GM23248 (cell line): ENCODE results near the gene MFAP1. TPM values are rescaled to one million over a fixed set of nuclear protein-coding genes. Genes with fewer than 3 reads are reported as not detected.
"Not testable (repeated sequence)": the region's sequence is repeated elsewhere in the genome, so short reads cannot be mapped to it uniquely, and the experiment has no call there.

ENCODE experiments used
- DNase-seq: peaks from one replicate; pipeline ENCODE4 v3.0.0-alpha.2; 2015
- H2AFZ ChIP-seq: fragments of 200-600 bp; sonication (generic); 2 replicates; pipeline ENCODE4 v1.6.1; 2016; ENCODE audit warnings: antibody characterized with exemption
- H3F3A ChIP-seq: fragments of 200-600 bp; sonication (generic); 2 replicates; pipeline ENCODE4 v1.6.1; 2016; ENCODE audit warnings: mild to moderate bottlenecking, antibody characterized with exemption, mixed run types; ENCODE audit not compliant: insufficient read depth
- H3K27ac ChIP-seq: fragments of 200-600 bp; sonication (generic); 2 replicates; pipeline ENCODE4 v1.5.1; 2016; ENCODE audit warnings: mild to moderate bottlenecking
- H3K27me3 ChIP-seq: fragments of 200-600 bp; sonication (generic); replicated peaks from 2 replicates; pipeline ENCODE4 v1.6.1; 2016; ENCODE audit warnings: mild to moderate bottlenecking; ENCODE audit not compliant: insufficient read depth
- H3K36me3 ChIP-seq: fragments of 200-600 bp; sonication (generic); 2 replicates; pipeline ENCODE4 v1.6.1; 2016; ENCODE audit warnings: low read depth, mild to moderate bottlenecking
- H3K4me1 ChIP-seq: fragments of 200-600 bp; sonication (generic); 2 replicates; pipeline ENCODE4 v1.6.1; 2016; ENCODE audit warnings: mild to moderate bottlenecking; ENCODE audit not compliant: insufficient read depth
- H3K4me2 ChIP-seq: fragments of 200-600 bp; sonication (generic); one replicate; pipeline ENCODE4 v1.6.1; 2016; ENCODE audit warnings: mild to moderate bottlenecking; ENCODE audit not compliant: unreplicated experiment
- H3K4me3 ChIP-seq: fragments of 200-600 bp; sonication (generic); 2 replicates; pipeline ENCODE4 v1.5.1; 2016; ENCODE audit warnings: mild to moderate bottlenecking
- H3K79me2 ChIP-seq: fragments of 200-600 bp; sonication (generic); 2 replicates; pipeline ENCODE4 v1.6.1; 2016; ENCODE audit warnings: mild to moderate bottlenecking; ENCODE audit not compliant: insufficient read depth
- H3K9ac ChIP-seq: fragments of 200-600 bp; sonication (generic); 2 replicates; pipeline ENCODE4 v1.6.1; 2016; ENCODE audit warnings: mild to moderate bottlenecking
- H3K9me2 ChIP-seq: fragments of 200-600 bp; sonication (generic); 2 replicates; pipeline ENCODE4 v1.6.1; 2016; ENCODE audit warnings: mixed run types, mild to moderate bottlenecking, moderate library complexity; ENCODE audit not compliant: insufficient read depth
- H3K9me3 ChIP-seq: fragments of 200-600 bp; sonication (generic); one replicate; pipeline ENCODE4 v1.6.1; 2017; ENCODE audit warnings: low read depth
- H4K20me1 ChIP-seq: fragments of 200-600 bp; sonication (generic); 2 replicates; pipeline ENCODE4 v1.6.0; 2016; ENCODE audit not compliant: insufficient read depth
- EZH2 ChIP-seq: fragments of 200-600 bp; sonication (generic); IDR thresholded peaks from 2 replicates; pipeline ENCODE4 v1.6.1; 2018; ENCODE audit warnings: antibody characterized with exemption, mild to moderate bottlenecking; ENCODE audit not compliant: insufficient read depth, poor library complexity, severe bottlenecking
- EZH2phosphoT487 ChIP-seq: fragments of 200-600 bp; sonication (generic); IDR thresholded peaks from 2 replicates; pipeline ENCODE4 v1.6.1; 2018; ENCODE audit warnings: antibody characterized with exemption, moderate library complexity, mild to moderate bottlenecking, low read depth; ENCODE audit not compliant: insufficient read depth
- WGBS, 2 experiments: methylation state at CpG; one replicate each; pipeline ENCODE4 v1.1.6; 2015 to 2017; ENCODE audit warnings: low lambda C conversion rate in 2 of 2, low coverage in 1 of 2; ENCODE audit errors: missing lambda C conversion rate in 2 of 2; 5-methylcytosine and 5-hydroxymethylcytosine counted together
- in situ Hi-C: fragments of 300-500 bp; cut with MboI; formaldehyde crosslinking; loops from 2 replicates; pipeline ENCODE4 v1.15.0; 2020
- polyA plus RNA-seq: library from polyadenylated mRNA; unstranded; fragments of >200 nt; fragmentation: Nextera tagmentation; extraction: Ambion mirVana; gene quantifications from 2 replicates; pipeline ENCODE4 v1.2.1, GENCODE V29; 2016
- total RNA-seq: library from RNA; depleted of rRNA; stranded (reverse); fragments of >200 nt; shearing (Covaris generic); gene quantifications from 2 replicates; pipeline ENCODE4 v1.2.3, GENCODE V29; 2014

The MFAP1 gene
- total and polyA plus RNA-seq, 2 experiments from 2014 or later, result 24.6 to 33.1 TPM

- Histone ChIP-seq H3F3A (no peaks in the 10 kb centered on the region), H4K20me1 (no peaks in the 10 kb centered on the region), H3K9me2 (no peaks in the 10 kb centered on the region), H3K4me2 (no peak overlapping the region), H3K27ac (no peak overlapping the region), H3K27me3 (no peaks in the 10 kb centered on the region), H3K4me3 (no peak overlapping the region), H3K36me3 (no peaks in the 10 kb centered on the region), H3K9me3 (no peaks in the 10 kb centered on the region), H2AFZ (no peak overlapping the region), H3K9ac (no peak overlapping the region), H3K79me2 (no peaks in the 10 kb centered on the region), H3K4me1 (no peaks in the 10 kb centered on the region)
- in situ Hi-C loops, result no loop called here
- WGBS, 2 experiments, result 93 to 94% methylated on average over 2 of the region's 2 CpGs
- no peak for DNase-seq
- TF ChIP-seq EZH2 (no peak), EZH2phosphoT487 (no peak)
Observed at GRCh38 chr15:43868406-43868805, 43.9 kb upstream of the MFAP1 start.

GRCh38 chr15:43867096-43867495, 42.6 kb upstream of the MFAP1 start:
- no peaks in the 10 kb centered on the region for H3K9me3 ChIP-seq
- H3K4me2 ChIP-seq, result no peak overlapping the region
- no peaks in the 10 kb centered on the region for H3F3A ChIP-seq
- TF ChIP-seq EZH2phosphoT487 (no peak), EZH2 (no peak)
- H2AFZ ChIP-seq, result no peak overlapping the region
- H3K4me1 ChIP-seq, result no peaks in the 10 kb centered on the region
- WGBS, 2 experiments, result 92 to 93% methylated on average over 5 of the region's 5 CpGs
- H3K9ac ChIP-seq, result no peak overlapping the region
- no peaks in the 10 kb centered on the region for H3K36me3 ChIP-seq
- in situ Hi-C loops, result no loop called here
- H3K4me3 ChIP-seq, result no peak overlapping the region
- no peak overlapping the region for H3K27ac ChIP-seq
- no peaks in the 10 kb centered on the region for H4K20me1 ChIP-seq
- DNase-seq, result no peak
- H3K9me2 ChIP-seq, result no peaks in the 10 kb centered on the region
- H3K27me3 ChIP-seq, result no peaks in the 10 kb centered on the region
- no peaks in the 10 kb centered on the region for H3K79me2 ChIP-seq

GRCh38 chr15:43866636-43867035, 42.1 kb upstream of the MFAP1 start:
- H3F3A ChIP-seq, H3K36me3 ChIP-seq, H2AFZ ChIP-seq, H3K27me3 ChIP-seq, in situ Hi-C loops, H3K4me3 ChIP-seq, H4K20me1 ChIP-seq, H3K9me3 ChIP-seq, H3K9ac ChIP-seq, H3K4me2 ChIP-seq, H3K27ac ChIP-seq, DNase-seq, H3K79me2 ChIP-seq, H3K4me1 ChIP-seq, H3K9me2 ChIP-seq: not testable (repeated sequence)
- WGBS, 2 experiments, result 94 to 100% methylated on average over 6 to 10 of the region's 10 CpGs

GRCh38 chr15:43859546-43859945, 35.1 kb upstream of the MFAP1 start:
- TF ChIP-seq EZH2 (no peak), EZH2phosphoT487 (no peak)
- no peak overlapping the region for H3K9ac ChIP-seq
- H3K4me3 ChIP-seq, result no peak overlapping the region
- H3F3A ChIP-seq, result no peaks in the 10 kb centered on the region
- H4K20me1 ChIP-seq, result no peaks in the 10 kb centered on the region
- in situ Hi-C loops, result no loop called here
- no peaks in the 10 kb centered on the region for H3K9me3 ChIP-seq
- H3K27me3 ChIP-seq, result no peaks in the 10 kb centered on the region
- H3K9me2 ChIP-seq, result no peaks in the 10 kb centered on the region
- no peak for DNase-seq
- WGBS, 2 experiments, result 74% methylated on average over 4 of the region's 4 CpGs
- no peaks in the 10 kb centered on the region for H3K79me2 ChIP-seq
- H2AFZ ChIP-seq, result no peak overlapping the region
- H3K27ac ChIP-seq, result no peak overlapping the region
- H3K4me2 ChIP-seq, result no peak overlapping the region
- H3K4me1 ChIP-seq, result no peaks in the 10 kb centered on the region
- no peaks in the 10 kb centered on the region for H3K36me3 ChIP-seq

GRCh38 chr15:43854801-43855200, 30.3 kb upstream of the MFAP1 start:
- 95 to 98% methylated on average over 6 of the region's 6 CpGs for WGBS, 2 experiments
- Histone ChIP-seq H3K9ac (no peak overlapping the region), H3K79me2 (no peaks in the 10 kb centered on the region), H3K4me3 (no peak overlapping the region), H3K27me3 (no peaks in the 10 kb centered on the region), H3K9me3 (no peaks in the 10 kb centered on the region), H3K4me2 (no peak overlapping the region), H3F3A (no peaks in the 10 kb centered on the region), H2AFZ (no peak overlapping the region), H3K36me3 (0 out of 2 replicates have a peak, but pooled peaks cover 7% of the 10 kb centered on the region), H3K9me2 (no peaks in the 10 kb centered on the region), H3K27ac (no peak overlapping the region), H3K4me1 (no peaks in the 10 kb centered on the region), H4K20me1 (no peaks in the 10 kb centered on the region)
- in situ Hi-C loops, result no loop called here
- DNase-seq, result peak; percentile 48
- no peak for TF ChIP-seq EZH2
- TF ChIP-seq EZH2phosphoT487, result no peak
